GM20000 (cell line): ENCODE results near the gene DZIP1.
"Not testable (repeated sequence)": the region's sequence is repeated elsewhere in the genome, so short reads cannot be mapped to it uniquely, and the experiment has no call there.

Source experiments
- DNase-seq: peaks from one replicate; pipeline ENCODE4 v3.0.0; 2012; ENCODE audit warnings: low spot score
- TF ChIP-seq, protein P1 (sequence below): IDR thresholded peaks from 2 replicates; pipeline ENCODE4 v1.5.1; 2012; ENCODE audit warnings: mild to moderate bottlenecking, control low read depth; ENCODE audit errors: extremely low read depth, missing control alignments

The DZIP1 gene, protein sequence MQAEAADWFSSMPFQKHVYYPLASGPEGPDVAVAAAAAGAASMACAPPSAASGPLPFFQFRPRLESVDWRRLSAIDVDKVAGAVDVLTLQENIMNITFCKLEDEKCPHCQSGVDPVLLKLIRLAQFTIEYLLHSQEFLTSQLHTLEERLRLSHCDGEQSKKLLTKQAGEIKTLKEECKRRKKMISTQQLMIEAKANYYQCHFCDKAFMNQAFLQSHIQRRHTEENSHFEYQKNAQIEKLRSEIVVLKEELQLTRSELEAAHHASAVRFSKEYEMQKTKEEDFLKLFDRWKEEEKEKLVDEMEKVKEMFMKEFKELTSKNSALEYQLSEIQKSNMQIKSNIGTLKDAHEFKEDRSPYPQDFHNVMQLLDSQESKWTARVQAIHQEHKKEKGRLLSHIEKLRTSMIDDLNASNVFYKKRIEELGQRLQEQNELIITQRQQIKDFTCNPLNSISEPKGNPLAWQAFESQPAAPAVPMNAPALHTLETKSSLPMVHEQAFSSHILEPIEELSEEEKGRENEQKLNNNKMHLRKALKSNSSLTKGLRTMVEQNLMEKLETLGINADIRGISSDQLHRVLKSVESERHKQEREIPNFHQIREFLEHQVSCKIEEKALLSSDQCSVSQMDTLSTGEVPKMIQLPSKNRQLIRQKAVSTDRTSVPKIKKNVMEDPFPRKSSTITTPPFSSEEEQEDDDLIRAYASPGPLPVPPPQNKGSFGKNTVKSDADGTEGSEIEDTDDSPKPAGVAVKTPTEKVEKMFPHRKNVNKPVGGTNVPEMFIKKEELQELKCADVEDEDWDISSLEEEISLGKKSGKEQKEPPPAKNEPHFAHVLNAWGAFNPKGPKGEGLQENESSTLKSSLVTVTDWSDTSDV

GRCh38 chr13:95644601-95645052 lies at the start of gene DZIP1:
DZIP1 (minus strand) TSS chr13:95644706; CDS start chr13:95642029, 2,677 bp downstream.
- TF ChIP-seq, protein P1, sequence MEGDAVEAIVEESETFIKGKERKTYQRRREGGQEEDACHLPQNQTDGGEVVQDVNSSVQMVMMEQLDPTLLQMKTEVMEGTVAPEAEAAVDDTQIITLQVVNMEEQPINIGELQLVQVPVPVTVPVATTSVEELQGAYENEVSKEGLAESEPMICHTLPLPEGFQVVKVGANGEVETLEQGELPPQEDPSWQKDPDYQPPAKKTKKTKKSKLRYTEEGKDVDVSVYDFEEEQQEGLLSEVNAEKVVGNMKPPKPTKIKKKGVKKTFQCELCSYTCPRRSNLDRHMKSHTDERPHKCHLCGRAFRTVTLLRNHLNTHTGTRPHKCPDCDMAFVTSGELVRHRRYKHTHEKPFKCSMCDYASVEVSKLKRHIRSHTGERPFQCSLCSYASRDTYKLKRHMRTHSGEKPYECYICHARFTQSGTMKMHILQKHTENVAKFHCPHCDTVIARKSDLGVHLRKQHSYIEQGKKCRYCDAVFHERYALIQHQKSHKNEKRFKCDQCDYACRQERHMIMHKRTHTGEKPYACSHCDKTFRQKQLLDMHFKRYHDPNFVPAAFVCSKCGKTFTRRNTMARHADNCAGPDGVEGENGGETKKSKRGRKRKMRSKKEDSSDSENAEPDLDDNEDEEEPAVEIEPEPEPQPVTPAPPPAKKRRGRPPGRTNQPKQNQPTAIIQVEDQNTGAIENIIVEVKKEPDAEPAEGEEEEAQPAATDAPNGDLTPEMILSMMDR = no peak
- DNase-seq = peak; percentile 46

- DNase-seq = not testable (repeated sequence)
These were observed 46.5 kb upstream of the DZIP1 start for GRCh38 chr13:95690986-95691385.

DNA sequence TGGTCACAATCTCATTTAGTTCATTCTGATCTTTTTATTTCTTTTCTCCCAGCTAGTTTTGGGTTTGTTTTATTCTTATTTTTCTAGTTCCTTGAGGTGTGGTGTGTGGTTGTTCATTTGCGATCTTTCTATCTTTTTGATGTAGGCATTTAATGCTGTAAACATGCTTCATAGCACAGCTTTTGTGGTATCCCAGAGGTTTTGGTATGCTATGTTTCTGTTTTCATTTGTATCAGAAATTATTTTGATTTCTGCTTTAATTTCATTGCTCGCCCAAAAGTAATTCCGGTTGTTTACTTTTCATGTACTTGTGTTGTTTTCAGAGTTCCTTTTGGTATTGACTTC lies 45.0 kb upstream of the DZIP1 start:
- DNase-seq = no peak
- TF ChIP-seq, protein P1 = no peak

DNA sequence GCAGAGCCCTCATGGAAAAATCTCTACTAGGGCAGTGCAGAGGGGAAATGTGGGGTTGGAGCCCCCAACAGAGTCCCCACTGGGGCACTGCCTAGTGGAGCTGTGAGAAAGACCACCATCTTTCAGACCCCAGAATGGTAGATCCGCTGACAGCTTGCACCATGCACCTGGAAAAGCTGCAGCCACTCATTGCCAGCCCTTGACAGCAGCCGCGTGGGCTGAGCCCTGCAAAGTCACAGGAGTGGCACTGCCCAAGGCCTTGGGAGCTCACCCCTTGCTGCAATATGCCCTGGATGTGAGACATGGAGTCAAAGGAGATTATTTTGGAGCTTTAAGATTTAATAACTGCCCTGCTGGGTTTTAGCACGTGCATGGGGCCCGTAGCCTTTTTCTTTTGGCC lies 40.5 kb upstream of the DZIP1 start:
- DNase-seq = not testable (repeated sequence)

- TF ChIP-seq, protein P1 = no peak
- DNase-seq = no peak
These were observed 39.9 kb upstream of the DZIP1 start for GRCh38 chr13:95684418-95684817.

GRCh38 chr13:95679722-95680121 lies 35.2 kb upstream of the DZIP1 start:
- no peak for DNase-seq
- TF ChIP-seq, protein P1 = no peak

DNA sequence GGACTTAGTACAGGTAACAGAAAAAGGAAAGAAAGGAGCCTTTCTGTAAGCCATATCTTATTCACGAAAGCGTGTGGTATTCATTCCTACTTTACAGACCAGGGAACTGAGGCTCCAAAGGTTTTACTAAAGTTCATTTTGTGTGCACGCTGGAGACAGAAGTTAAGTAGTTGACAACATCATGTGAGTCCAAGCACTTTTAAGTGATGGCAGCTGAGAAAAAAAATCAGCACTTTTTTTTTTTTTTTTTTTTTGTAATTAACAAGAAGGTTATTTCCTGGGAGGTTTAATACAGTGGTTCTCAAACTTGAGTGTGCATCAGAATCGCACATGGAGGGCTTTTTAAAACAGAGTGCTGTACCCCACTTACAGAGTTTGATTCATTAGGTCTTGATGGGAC lies 34.5 kb upstream of the DZIP1 start:
- DNase-seq = no peak
- TF ChIP-seq, protein P1 = no peak

GRCh38 chr13:95677564-95678266 lies 33.2 kb upstream of the DZIP1 start:
- TF ChIP-seq, protein P1 = no peak
- DNase-seq = no peak
